GM19099 (cell line): ENCODE data around the gene MRPL46.

Experiments used
- POLR2A ChIP-seq: IDR thresholded peaks from 3 replicates; pipeline ENCODE4 v1.6.1; 2011; ENCODE audit warnings: low read depth; ENCODE audit not compliant: insufficient read length; ENCODE audit errors: extremely low read depth

MRPL46 gene

DNA sequence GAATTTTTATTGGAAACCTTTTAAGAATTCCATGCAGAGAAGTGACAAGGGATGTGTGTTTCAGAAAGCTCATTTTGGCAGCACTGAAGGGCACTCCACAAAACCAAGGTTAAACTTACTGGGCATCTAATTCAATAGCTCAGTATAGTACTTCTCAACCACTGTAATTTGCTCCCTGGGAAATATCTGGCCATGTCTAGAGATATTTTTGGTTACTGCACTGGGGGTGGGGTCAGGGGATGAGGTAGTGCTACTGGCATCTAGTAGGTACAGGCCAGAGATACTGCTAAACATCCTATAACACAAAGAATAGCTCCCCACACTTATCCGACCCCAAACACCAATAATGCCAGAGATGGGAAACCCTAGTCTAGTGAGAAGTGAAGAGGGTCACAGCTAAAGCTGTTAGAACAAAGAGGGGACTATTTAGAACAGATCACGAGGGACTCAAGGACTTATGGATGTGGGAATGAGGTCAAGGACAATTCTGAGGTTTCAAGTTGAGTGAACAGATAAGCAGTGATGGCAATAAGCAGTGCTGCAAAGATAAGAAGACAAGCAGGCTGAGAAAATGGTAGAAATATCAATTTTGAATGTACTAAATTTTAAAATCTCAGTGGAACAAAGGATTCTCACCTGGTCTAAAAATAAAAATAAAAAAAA, 3.2 kb downstream of the MRPL46 start:
- TF ChIP-seq POLR2A: no peak

DNA sequence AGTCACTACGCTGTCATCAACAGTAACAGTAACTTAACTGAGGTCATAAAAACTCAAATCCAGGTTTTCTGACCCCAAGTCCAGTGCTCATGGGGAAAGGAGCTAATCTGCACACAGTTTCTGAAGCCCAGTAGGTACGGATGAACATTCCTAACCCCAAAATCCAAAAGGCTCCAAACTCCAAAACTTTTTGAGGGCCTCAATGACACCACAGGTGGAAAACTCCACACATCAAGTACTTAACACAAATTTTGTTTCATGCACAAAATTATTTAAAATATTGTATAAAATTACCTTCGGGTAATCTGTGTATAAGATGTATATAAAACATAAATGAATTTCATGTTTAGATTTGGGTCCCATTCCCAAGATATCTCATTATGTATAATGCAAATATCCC, 10.5 kb downstream of the MRPL46 start:
- no peak for TF ChIP-seq POLR2A

DNA sequence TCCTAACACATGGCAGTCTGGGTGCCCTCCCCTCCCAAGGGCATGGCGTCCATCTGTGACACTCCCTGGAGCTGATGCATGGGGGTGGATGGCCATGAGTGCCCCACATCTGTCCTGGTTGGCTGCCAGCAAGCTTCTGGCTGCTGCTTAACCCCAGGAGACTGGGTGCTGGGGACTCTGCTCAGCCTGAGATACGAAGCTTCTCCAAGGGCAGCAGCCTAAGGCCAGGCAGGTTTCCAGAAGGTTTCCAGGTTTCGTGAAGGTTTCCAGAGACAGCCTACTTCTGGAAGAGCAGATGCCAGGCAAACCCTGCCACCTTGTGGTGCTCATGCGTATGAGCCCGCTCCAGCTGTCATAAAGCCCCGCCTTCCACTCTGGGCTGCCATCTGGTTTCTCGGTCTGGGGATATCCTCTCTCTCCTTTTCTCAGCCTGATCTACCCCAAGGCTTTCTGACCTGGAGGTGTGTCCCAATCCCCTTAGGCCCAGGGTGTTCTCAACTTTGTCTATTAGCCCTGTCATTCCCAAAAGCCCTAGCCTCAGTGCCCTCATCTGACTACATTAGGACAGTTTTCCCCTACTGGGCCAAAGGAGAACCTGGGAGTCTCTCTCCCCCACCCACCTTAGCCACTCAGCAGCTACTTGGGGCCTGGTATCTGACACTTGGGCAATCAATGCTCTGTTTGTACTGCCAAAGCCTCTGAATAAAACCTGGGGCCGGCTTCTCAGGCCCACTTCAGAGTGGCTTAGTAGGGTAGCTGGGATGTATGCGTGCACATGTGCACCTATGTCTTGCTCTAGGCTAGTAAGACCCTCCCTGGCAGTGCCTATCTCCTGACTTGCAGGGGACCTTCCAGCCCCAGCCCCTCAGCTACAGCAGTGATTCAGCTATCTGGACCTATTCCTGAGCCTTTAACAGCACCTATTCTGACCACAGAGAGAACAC, 12.0 kb downstream of the MRPL46 start:
- TF ChIP-seq POLR2A: no peak

DNA sequence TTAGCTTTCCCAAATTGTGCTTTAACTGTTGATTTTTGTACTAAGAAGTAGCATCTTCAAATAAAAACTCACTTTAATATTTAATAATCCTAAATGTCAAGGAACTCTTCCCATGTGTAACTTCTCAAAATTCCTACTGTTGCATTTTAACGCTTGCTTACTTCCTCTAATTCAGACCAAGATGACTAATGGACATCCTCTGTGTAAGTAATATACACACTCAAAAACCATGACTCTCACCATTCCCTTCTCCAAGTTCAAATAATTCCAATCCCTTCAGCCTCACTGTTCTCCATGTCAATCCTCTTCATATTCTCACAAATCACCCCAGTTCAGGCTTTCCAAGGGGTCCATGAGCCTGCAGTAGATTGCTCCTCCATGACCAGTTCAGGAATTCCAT, 13.0 kb downstream of the MRPL46 start:
- no peak for TF ChIP-seq POLR2A

DNA sequence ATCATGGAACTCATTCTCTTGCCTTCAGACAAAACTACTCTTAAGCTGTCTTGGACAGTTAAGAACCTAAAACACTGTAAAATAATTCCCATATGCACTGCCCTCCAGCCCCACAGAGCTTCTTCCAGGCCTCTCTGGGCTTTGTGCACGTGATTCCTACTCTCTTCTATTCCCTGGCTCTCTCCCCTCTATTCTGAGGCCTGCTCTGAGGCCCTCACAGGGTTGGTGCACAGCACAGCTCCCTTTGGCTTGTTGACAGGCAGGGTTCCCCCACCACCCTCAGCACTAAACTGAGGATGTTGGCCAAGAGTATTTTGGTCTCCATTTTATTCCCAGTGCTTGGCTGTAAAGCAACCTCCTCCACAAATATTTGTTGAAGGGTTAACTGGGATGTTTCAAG, 13.5 kb downstream of the MRPL46 start:
- TF ChIP-seq POLR2A: no peak

DNA sequence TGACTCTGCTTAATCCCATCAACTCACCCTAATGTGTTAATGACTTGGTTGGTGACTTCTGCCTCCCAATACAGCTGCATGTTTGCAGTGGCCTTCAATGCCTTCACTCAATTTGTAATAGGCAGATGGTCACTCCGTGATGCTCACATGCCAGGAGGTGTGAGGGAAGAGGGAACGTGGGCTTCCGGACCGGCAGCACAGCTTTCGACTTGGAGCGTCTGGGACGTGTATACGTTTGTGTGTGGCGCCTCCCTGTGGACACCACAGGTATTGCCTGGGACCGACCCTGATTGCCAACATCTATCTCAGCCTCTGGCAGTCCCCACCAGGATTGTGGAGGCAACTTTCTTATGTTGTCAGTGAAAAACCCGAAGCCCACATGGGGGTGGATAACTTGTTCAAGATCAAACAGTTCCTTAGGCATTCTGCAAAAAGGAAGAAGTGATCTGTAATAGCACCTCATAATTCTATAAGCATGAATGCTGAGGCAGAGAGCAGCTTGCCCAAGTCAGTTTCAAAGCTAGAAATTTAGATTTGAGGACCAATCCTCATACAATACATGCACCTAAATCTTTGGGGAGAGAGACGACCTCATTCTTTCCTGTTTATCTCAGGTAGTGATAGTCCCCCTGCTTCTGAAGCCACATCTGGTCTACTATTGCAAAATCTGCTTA, 16.9 kb downstream of the MRPL46 start:
- TF ChIP-seq POLR2A: no peak

DNA sequence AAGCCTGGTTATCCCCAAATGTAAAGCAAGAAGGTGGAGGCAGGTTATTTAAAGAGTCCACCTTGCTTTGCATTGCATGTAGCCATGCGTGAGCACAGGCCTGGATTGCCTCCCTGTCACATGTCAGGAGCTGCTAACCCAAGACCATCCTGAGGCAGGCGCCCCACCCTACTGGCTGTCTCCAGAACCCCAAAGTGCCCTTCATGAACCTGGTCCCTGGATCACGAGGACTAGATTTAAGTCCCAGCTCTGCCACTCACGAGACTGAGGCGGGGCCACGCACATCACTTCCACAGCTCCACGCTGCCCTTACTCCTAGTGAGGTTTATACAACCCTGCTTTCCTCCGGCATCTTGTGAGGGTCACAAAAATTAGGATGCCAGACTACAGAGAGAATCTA, 17.6 kb downstream of the MRPL46 start:
- no peak for TF ChIP-seq POLR2A

DNA sequence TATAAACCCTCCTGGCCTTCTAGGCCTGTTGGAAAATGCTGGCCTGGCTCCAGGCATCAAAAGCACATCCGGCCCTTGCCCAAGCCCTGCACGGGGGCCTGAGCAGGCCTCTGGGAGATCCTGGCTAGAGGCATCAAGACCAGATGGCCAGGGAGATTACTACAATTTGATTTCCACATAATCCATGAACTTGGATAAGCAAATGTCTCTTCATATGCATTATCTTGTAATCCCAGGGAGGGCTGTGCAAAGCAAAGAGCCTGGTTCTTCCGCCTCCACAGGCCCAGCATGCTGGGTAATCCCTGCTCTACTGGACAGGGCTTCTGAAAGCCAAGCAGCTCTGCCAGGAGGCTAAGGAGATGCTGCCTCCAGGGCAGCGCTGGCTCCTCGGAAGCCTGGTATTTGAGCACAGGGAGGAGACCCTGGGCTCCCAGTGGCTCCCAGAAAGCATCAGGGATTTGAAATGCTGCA, 18.2 kb downstream of the MRPL46 start:
- TF ChIP-seq POLR2A: no peak

DNA sequence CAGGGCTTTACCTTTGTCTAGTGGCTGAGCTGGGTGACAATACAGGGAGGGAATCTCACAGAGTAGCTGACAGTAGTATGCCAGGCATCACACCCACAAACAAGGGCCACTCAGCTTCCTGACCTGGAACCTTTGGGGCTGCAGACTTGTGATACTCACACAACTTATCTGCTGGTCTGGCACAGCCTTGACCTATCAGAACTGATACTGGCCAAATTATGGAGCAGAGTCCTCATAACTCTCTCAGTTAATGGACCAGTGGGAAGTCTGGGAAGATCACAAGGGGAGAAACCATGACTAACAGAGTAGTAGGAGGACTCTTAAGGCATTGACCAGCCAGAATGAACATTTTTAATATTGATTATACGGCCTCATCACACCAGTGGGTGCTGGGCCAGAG, 19.4 kb downstream of the MRPL46 start:
- no peak for TF ChIP-seq POLR2A

DNA sequence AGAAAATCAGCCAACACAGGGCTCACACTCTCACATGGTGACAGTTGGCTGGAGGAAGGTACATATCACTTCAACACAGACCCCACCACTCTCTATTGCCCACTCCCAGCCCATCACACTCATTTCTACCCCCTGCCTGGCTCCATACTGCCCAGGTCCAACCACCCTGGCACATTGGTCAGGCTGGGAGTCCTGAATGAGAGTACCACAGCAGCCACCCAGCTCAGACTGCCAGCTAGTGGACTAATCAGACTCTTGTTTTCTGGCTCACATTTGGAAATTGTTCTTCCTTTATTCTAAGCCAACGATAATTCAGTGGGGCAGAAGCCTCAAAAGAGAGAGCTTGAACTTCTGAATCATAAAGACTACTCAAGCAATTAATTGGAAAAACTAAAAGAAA, 20.0 kb downstream of the MRPL46 start:
- TF ChIP-seq POLR2A: no peak

DNA sequence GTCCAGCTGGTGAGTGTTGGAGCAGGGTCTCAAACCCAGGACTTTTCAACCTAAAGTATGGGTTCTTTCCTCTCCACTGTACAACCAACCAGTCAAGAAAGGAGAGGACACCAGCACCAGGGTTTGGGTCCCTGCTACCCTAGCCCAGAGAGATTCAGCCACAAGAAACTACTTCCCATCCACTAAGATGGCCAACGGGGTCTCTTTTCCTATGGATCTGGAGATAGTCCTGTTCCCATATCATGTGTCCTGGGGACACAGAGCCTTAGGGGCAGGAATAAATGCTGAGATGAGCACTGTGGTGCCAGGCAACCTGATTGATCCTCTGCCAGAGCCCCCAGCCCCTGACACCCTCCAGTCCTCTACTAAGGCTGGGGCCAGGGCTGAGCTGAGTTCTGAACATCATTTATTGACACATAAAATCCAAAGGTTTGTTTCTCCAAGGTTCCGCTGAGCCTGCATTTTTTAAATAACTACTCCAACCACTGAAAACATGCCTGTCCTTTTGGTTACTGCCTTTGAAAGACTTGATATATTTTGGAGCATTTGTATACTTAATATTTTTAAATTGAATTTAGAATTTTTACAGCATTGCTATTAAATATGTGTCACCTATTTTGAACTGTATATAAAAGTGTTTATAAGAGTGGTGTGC, 26.0 kb downstream of the MRPL46 start:
- TF ChIP-seq POLR2A: no peak

DNA sequence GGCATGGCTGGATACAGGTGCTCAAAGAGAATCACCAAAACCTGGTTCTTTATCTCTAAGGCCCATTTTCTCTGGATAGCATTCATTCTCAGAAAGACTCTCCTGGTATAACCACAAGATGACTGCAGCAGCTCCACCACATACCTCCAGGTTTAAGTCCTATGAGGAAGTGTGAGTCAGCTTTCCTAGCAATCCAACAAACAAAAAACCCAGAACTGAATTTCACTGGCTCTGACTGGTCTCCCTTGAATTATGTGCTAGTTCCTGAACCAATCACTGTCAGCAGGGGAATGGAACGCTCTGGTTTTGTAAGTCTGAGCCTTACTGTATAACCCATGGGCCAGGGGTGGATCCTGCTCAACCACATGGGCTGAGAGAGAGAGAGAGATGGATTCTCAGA, 27.2 kb downstream of the MRPL46 start:
- no peak for TF ChIP-seq POLR2A

DNA sequence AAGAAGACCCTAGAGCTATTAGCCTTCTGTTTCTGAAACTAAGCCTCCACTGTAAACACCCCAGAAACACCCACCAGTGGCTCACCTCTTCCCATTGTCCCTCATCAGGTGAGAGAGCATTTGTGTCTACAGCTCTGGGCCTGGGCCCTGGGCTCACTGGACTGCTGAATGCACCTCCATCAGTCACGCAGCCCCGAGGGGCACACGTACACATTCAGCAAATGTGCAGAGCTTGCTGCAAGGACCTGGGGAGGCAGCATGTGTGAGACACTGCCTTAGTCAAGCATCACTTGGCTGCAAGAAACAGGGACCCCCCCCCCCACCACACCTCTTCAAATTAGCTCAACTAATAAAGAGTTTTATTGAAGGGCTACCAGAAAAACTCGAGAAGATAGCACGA, 29.0 kb downstream of the MRPL46 start:
- no peak for TF ChIP-seq POLR2A

DNA sequence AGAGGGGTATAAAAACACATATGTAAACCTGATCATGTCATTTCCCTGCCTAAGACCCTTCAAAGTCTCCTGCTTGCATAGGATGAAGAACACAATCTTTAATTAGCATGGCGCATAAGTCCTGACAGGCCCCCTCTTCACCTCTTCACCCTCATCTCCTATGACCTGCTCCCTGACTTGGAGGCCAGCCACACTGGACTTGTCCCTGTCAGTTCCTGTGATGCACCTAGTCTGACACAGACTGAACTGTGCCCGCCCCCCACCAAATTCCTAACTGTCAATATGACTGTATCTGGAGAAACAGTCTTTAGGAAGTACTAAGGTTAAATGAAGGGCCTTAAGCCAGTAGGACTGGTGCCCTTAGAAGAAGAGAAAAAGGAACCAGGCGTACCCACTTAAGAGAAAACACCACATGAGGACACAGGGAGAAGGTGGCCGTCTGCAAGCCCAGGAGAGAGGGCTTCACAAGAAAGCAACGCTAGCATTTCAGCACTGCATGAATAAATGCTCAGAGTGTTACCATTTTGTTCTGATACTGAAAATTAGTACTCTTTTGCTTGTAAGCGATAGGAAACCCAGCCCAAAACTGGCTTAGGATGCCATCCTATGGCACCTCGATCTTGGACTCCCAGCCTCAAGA, 34.0 kb downstream of the MRPL46 start:
- TF ChIP-seq POLR2A: no peak

DNA sequence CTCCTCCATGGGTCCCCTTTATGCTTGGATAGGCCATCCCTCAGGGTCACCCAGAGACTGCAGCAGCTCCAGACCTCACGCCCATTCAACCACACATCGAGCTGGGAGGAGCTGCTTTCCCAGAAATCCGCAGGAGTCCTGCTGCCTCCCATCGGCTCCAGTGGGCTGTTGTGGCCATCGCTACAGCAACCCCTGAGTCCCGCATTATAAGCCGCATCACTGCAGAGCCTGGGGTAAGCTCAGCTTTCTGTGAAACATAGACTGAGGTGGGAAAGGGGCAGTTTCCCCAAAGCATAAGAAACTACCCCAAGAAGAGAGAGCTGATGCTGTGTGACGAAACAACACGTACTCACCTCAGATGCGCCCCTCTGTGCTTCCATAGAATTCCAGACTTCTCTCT, 35.7 kb downstream of the MRPL46 start:
- TF ChIP-seq POLR2A: no peak
